ENCODE data around the gene ZNF180. TPM values are rescaled to one million over a fixed set of nuclear protein-coding genes. Genes with fewer than 3 reads are reported as not detected.

ZNF180 gene
- total RNA-seq, 1 experiment from 2014 or later: 8.9 TPM

DNA sequence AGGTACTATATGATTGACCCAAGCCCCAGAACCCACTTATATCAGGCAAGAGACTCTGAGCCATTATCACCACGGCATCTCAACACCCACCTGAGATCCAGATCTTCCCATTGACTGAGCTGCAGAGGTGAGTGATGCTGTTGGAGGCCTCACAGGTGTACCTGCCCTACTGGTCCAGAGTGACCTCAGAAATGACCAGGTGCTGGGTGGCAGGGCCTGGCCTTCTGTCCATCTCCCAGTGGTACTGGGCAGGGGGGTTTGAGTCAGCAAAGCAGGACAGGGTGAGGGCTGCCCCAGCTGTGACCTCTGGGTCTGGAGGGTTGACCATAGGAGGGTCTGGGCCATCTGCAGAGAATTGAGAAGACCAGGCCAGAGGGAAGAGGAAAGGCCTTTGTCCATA, 42.3 kb upstream of the ZNF180 start:
- ChIA-PET POLR2A (no interaction called here), CTCF (interaction anchor here (1.2 kb wide), 1 partner anchor 10 kb away, joined by 4 read pairs; no protein-coding TSS in a partner anchor)
- Mint-ChIP-seq H3K27ac (no peak overlapping the region), H3K36me3 (0 out of 2 replicates have a peak, but pooled peaks cover 3% of the 10 kb centered on the region), H3K27me3 (ENCODE audit: low read depth) (peaks cover 49% of the 10 kb centered on the region), H3K4me1 (no peaks in the 10 kb centered on the region), H3K9me3 (peaks cover 43% of the 10 kb centered on the region), H3K4me3 (no peak overlapping the region)
- no peak for ATAC-seq
- DNase-seq (ENCODE audit: low spot score): no peak
- TF ChIP-seq ZNF219 (CRISPR knock-in tag; IDR thresholded peaks at IDR 0.05; ENCODE audit: borderline replicate concordance): no peak
- TF ChIP-seq, protein P1, sequence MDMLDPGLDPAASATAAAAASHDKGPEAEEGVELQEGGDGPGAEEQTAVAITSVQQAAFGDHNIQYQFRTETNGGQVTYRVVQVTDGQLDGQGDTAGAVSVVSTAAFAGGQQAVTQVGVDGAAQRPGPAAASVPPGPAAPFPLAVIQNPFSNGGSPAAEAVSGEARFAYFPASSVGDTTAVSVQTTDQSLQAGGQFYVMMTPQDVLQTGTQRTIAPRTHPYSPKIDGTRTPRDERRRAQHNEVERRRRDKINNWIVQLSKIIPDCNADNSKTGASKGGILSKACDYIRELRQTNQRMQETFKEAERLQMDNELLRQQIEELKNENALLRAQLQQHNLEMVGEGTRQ (CRISPR knock-in tag; IDR thresholded peaks at IDR 0.05): no peak
- TF ChIP-seq CTCF (IDR thresholded peaks at IDR 0.05): no peak
- TF ChIP-seq ZNF232 (CRISPR knock-in tag; IDR thresholded peaks at IDR 0.05): no peak
- TF ChIP-seq, protein P2, sequence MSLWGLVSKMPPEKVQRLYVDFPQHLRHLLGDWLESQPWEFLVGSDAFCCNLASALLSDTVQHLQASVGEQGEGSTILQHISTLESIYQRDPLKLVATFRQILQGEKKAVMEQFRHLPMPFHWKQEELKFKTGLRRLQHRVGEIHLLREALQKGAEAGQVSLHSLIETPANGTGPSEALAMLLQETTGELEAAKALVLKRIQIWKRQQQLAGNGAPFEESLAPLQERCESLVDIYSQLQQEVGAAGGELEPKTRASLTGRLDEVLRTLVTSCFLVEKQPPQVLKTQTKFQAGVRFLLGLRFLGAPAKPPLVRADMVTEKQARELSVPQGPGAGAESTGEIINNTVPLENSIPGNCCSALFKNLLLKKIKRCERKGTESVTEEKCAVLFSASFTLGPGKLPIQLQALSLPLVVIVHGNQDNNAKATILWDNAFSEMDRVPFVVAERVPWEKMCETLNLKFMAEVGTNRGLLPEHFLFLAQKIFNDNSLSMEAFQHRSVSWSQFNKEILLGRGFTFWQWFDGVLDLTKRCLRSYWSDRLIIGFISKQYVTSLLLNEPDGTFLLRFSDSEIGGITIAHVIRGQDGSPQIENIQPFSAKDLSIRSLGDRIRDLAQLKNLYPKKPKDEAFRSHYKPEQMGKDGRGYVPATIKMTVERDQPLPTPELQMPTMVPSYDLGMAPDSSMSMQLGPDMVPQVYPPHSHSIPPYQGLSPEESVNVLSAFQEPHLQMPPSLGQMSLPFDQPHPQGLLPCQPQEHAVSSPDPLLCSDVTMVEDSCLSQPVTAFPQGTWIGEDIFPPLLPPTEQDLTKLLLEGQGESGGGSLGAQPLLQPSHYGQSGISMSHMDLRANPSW (CRISPR knock-in tag; conservative IDR thresholded peaks at IDR 0.05; ENCODE audit: low read depth): no peak
- no peak for TF ChIP-seq GRHL2 (CRISPR knock-in tag; IDR thresholded peaks at IDR 0.05; ENCODE audit: insufficient replicate concordance, severe bottlenecking)
- no peak for TF ChIP-seq ZNF416 (CRISPR knock-in tag; IDR thresholded peaks at IDR 0.05)
- TF ChIP-seq, protein P3, sequence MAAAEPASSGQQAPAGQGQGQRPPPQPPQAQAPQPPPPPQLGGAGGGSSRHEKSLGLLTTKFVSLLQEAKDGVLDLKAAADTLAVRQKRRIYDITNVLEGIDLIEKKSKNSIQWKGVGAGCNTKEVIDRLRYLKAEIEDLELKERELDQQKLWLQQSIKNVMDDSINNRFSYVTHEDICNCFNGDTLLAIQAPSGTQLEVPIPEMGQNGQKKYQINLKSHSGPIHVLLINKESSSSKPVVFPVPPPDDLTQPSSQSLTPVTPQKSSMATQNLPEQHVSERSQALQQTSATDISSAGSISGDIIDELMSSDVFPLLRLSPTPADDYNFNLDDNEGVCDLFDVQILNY (CRISPR knock-in tag; IDR thresholded peaks at IDR 0.05): no peak
- no peak for TF ChIP-seq ZNF671 (CRISPR knock-in tag; IDR thresholded peaks at IDR 0.05)
- no peak for TF ChIP-seq ZNF263 (CRISPR knock-in tag; IDR thresholded peaks at IDR 0.05; ENCODE audit: low read depth)
- TF ChIP-seq JUN (CRISPR knock-in tag; IDR thresholded peaks at IDR 0.05): no peak
- no peak for TF ChIP-seq TEAD4 (CRISPR knock-in tag; IDR thresholded peaks at IDR 0.05)
- TF ChIP-seq, protein P4, sequence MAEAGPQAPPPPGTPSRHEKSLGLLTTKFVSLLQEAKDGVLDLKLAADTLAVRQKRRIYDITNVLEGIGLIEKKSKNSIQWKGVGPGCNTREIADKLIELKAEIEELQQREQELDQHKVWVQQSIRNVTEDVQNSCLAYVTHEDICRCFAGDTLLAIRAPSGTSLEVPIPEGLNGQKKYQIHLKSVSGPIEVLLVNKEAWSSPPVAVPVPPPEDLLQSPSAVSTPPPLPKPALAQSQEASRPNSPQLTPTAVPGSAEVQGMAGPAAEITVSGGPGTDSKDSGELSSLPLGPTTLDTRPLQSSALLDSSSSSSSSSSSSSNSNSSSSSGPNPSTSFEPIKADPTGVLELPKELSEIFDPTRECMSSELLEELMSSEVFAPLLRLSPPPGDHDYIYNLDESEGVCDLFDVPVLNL (CRISPR knock-in tag; IDR thresholded peaks at IDR 0.05; ENCODE audit: borderline replicate concordance, low read depth): no peak

- Mint-ChIP-seq H3K36me3 (0 out of 2 replicates have a peak, but pooled peaks cover 3% of the 10 kb centered on the region), H3K4me3 (no peak overlapping the region), H3K4me1 (no peaks in the 10 kb centered on the region), H3K9me3 (peaks cover 60% of the 10 kb centered on the region), H3K27me3 (ENCODE audit: low read depth) (peaks cover 63% of the 10 kb centered on the region), H3K27ac (no peak overlapping the region)
- no peak for DNase-seq (ENCODE audit: low spot score)
- ChIA-PET POLR2A (no interaction called here), CTCF (interaction anchor here (0.7 to 1.8 kb wide), 3 partner anchors 11 to 30 kb away, joined by 3 to 8 read pairs (median 5); no protein-coding TSS in a partner anchor)
- no peak for ATAC-seq
- no peak for TF ChIP-seq CREB1 (CRISPR knock-in tag; IDR thresholded peaks at IDR 0.05)
- TF ChIP-seq FOXK1 (CRISPR knock-in tag; IDR thresholded peaks at IDR 0.05): no peak
- TF ChIP-seq, protein P5, sequence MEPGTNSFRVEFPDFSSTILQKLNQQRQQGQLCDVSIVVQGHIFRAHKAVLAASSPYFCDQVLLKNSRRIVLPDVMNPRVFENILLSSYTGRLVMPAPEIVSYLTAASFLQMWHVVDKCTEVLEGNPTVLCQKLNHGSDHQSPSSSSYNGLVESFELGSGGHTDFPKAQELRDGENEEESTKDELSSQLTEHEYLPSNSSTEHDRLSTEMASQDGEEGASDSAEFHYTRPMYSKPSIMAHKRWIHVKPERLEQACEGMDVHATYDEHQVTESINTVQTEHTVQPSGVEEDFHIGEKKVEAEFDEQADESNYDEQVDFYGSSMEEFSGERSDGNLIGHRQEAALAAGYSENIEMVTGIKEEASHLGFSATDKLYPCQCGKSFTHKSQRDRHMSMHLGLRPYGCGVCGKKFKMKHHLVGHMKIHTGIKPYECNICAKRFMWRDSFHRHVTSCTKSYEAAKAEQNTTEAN (CRISPR knock-in tag; IDR thresholded peaks at IDR 0.05): no peak
- TF ChIP-seq, protein P6, sequence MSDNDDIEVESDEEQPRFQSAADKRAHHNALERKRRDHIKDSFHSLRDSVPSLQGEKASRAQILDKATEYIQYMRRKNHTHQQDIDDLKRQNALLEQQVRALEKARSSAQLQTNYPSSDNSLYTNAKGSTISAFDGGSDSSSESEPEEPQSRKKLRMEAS (CRISPR knock-in tag; IDR thresholded peaks at IDR 0.05): no peak
- no peak for TF ChIP-seq TEAD1 (CRISPR knock-in tag; IDR thresholded peaks at IDR 0.05)
- no peak for TF ChIP-seq ZNF263 (CRISPR knock-in tag; IDR thresholded peaks at IDR 0.05; ENCODE audit: low read depth)
- no peak for TF ChIP-seq ESRRA (CRISPR knock-in tag; IDR thresholded peaks at IDR 0.05; ENCODE audit: borderline replicate concordance)
- TF ChIP-seq, protein P7, sequence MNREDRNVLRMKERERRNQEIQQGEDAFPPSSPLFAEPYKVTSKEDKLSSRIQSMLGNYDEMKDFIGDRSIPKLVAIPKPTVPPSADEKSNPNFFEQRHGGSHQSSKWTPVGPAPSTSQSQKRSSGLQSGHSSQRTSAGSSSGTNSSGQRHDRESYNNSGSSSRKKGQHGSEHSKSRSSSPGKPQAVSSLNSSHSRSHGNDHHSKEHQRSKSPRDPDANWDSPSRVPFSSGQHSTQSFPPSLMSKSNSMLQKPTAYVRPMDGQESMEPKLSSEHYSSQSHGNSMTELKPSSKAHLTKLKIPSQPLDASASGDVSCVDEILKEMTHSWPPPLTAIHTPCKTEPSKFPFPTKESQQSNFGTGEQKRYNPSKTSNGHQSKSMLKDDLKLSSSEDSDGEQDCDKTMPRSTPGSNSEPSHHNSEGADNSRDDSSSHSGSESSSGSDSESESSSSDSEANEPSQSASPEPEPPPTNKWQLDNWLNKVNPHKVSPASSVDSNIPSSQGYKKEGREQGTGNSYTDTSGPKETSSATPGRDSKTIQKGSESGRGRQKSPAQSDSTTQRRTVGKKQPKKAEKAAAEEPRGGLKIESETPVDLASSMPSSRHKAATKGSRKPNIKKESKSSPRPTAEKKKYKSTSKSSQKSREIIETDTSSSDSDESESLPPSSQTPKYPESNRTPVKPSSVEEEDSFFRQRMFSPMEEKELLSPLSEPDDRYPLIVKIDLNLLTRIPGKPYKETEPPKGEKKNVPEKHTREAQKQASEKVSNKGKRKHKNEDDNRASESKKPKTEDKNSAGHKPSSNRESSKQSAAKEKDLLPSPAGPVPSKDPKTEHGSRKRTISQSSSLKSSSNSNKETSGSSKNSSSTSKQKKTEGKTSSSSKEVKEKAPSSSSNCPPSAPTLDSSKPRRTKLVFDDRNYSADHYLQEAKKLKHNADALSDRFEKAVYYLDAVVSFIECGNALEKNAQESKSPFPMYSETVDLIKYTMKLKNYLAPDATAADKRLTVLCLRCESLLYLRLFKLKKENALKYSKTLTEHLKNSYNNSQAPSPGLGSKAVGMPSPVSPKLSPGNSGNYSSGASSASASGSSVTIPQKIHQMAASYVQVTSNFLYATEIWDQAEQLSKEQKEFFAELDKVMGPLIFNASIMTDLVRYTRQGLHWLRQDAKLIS (CRISPR knock-in tag; IDR thresholded peaks at IDR 0.05; ENCODE audit: borderline replicate concordance): no peak
- TF ChIP-seq OVOL2 (CRISPR knock-in tag; IDR thresholded peaks at IDR 0.05; ENCODE audit: borderline replicate concordance): no peak
- TF ChIP-seq, protein P3 (CRISPR knock-in tag; IDR thresholded peaks at IDR 0.05): no peak
Measured at GRCh38 chr19:44540736-44541135, 40.4 kb upstream of the ZNF180 start.

All from WTC11 (cell line).